ENCODE data around the gene SLCO3A1.

Gene SLCO3A1

DNA sequence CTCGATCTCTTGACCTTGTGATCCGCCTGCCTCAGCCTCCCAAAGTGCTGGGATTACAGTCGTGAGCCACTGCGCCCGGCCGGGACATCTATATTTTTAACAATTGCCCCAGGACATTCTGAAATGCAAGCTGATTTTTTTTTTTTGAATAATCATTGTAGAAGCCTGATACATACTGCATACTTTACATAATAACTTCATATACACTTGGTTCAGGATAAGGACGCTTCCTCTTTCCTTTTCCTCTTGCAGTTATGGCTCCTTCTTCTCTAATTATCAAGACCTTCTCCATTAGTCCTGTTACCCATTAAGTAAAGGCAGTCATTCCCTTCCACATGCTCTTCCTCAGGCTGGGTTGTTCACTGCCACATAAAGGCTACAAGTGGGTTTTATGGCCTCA is 58.3 kb downstream of the SLCO3A1 start:
- no peak for DNase-seq (ENCODE audit: low read depth in 2 of 2)

DNA sequence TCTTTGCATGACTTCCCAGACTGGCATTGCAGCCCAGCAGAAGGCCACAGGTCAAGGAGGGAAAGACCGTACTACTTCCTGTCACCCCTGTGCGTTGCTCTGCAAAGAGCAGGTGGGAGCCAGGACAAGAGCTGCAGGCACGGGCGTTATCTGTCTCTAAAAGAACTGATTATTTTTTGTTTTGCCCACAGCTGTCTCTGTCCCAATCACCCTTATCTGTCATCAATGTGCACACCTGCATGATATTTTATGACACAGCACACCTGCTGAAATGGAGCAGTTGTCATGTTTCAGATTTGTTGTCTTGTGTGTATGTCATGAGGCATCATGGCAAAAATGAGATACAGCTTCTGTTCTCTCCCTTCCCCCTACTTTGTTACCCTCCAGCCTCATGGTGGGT is 58.8 kb downstream of the SLCO3A1 start:
- DNase-seq (ENCODE audit: low read depth in 2 of 2) = no peak

DNA sequence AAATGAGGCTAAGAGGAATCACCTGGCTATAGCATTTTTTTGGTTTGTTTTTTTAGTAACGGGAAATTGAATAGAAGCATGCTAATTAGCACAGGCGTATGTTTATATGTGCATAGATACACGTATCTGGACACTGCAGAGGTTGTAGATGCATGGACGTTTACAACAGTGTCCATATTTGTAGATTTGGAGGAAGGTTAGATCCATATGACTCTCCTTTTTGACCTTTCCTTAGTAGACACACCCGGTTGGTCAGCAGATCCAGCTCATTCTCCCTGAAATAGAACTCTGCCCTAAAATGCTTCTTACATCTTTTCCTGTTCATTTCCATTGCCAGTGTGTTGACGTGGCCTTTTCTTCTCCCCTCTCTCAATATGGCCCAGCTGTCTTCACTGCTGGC is 60.1 kb downstream of the SLCO3A1 start:
- DNase-seq (ENCODE audit: low read depth in 2 of 2) = no peak

DNA sequence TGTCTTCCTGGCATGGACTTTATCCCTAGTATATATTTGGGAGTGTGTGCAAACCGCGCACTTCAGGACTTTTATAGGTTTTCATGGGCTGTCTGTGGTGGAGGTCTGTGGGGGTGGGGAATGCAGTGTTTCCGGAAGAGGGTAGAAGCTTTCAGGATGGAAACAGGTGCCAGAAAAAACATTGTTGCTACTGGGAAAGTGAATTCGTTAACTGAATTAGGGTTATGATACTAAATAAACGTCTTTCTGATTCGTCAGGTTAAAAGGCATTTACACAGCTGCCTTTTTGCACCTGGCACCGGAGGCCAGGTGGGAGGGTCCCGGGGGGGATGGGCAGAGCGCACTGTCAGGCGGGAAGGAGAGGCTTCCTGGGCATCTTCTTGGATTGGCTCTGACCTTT is 62.1 kb downstream of the SLCO3A1 start:
- DNase-seq (ENCODE audit: low read depth in 2 of 2) = no peak

DNA sequence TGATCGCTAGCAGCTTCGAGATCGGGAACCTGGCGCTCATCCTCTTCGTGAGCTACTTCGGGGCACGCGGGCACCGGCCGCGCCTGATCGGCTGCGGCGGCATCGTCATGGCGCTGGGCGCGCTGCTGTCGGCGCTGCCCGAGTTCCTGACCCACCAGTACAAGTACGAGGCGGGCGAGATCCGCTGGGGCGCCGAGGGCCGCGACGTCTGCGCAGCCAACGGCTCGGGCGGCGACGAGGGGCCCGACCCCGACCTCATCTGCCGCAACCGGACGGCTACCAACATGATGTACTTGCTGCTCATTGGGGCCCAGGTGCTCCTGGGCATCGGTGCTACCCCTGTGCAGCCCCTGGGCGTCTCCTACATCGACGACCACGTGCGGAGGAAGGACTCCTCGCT is 62.5 kb downstream of the SLCO3A1 start:
- DNase-seq (ENCODE audit: low read depth in 2 of 2) = no peak

DNA sequence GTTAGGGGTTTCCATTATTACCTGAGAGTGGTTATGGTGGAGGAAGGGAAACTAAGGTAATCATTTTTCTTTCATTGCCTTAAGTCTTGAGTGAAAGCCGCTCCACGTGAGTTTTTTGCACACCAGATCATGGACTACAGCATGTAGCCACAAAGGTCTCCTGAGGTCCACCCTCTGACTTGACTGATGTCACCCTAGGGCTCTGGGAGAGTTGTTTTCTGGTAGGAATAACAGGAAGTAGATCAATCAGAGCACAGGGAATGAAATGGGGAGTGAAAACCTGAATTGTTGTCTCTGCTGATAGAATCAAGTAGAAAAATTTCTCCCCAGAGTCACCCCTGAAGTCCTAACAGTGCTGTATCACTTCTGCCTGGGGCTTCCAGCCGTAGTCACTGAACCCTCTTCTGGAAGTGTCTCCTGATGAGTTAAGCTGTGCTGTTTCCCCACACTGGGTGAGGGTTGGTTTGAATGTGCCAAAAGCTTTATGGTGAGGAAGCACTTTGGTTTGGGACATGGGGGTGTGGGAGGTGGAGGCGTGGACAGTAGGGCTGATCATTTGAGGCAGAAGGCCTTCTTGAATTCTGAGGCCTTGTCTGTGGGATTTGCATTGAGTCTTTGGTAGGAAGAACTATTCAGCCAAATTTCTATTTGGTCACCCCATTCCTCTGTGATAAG is 64.3 kb downstream of the SLCO3A1 start:
- DNase-seq (ENCODE audit: low read depth in 2 of 2) = no peak

DNA sequence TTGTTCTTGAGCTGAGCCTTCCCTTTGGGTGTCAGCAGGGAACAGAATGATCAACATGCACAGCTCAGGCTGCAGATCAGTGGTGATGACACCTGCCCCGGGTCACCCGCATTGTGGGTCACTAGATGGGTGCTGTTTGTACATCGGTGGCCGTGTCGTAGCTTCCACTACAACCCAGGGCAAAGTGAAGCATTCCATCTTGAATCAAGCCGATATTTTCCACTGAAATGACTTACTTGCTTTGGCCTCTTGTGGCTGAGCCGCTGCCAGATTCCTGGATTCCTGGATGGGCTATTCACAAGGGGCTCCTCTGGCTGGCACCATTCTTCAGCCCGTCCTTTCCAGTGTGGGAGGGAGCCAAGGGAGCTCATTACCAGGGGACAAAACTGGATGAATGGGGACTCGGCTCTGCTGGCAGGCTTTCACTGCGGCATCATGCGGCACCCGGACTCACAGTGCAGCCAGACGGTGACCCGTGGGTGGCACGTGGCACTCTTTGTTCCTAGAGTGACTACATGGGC is 65.6 kb downstream of the SLCO3A1 start:
- no peak for DNase-seq (ENCODE audit: low read depth in 2 of 2)

DNA sequence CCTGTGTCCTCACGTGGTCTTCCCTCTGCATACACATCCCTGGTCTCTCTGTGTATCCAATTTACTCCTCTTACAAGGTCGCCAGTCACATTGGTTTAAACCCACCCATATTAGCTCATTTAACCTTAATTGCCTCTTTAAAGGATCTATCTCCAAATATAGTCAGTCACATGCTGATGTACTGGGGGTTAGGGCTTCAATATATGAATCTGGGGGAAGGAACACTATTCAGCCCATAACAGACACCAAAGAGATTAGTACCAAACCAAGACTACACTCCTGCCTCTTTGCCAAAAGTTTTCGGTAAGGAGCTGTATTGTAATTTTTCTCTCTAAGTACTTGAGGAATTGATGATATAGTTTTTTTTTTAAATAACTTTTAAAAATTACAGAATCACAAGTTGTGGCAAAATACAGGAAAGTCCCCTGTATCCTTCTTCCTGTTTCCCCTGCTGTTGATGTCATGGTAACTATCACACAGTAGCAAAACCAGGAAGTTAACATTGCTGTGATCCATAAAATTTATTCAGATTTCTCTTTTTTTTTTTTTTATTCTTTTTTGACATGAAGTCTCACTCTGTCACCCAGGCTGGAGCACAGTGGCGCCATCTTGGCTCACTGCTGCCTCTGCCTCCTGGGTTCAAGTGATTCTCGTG is 67.8 kb downstream of the SLCO3A1 start:
- no peak for DNase-seq (ENCODE audit: low read depth in 2 of 2)

DNA sequence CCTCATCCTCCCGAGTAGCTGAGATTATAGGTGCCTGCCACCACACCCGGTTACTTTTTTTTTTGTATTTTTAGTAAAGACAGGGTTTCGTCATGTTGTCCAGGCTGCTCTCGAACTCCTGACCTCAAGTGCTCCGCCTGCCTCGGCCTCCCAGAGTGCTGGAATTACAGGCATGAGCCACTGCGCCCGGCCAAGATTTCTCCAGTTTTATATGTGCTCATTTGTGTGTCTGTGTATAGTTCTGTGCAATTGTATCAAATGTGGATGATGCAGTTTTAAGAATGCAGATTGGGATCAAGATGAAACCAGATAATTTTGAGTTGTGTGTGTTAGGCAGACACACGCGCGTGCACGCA is 68.3 kb downstream of the SLCO3A1 start:
- no peak for DNase-seq (ENCODE audit: low read depth in 2 of 2)

DNA sequence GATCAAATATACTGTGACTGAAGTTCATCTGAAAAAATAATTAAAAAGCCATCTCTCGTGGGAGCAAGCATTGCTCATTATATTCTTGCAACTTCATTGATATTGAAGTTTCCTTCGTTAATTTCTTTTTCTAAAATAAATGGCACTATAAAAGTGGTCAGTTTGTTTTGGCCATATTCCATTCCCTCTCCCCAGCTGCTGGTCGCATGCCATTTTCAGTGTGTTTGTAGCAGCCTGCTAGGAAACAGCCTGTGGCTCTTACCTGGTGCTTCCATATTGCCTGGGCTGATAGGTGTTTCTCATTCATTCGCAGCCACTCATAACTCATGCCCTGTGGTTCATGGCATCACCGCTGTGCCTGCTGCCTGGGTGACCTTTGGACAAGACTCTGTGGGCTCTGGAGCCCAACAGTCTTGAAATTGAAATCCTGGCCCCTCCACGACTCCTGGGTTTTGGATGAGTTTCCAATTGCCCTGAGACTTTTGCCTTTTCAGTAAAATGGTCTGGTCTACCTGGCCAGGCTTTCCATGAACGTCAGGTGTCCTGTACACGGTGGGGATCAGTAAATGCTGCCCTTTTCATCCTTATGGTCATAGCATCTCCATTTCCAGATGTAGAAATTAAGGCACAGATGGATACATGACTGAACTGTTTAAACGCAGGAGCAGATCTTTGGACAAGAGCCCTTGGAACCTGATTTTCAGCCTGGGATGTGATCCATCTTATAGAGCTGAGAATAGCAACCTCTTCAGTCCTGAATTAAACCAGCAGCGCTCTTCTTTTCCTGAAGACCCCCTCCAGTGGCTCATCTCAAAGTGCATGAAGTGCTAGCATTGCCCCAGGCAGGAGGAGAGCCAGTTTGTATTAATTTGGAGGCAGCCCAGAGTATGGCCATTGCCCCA is 69.4 kb downstream of the SLCO3A1 start:
- DNase-seq (ENCODE audit: low read depth in 2 of 2) = no peak

DNA sequence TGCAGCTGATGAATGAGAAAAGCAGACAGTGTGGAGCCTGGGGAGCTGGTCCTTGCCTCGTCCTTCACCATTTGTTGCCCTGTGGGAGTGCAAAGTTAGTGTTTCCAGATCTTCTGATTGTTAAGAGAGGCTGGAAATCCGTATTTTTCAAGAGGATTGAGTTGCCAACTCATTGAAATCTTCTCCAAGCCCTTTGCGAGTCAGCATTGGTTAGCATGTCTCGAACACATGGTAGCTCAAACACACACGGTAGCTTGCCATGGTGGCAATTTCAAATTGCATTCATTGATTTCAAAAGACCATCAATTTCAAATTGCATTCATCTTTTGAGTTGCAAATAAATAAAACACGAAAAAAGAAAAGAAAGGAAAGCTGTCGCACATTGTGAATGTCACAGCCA is 70.7 kb downstream of the SLCO3A1 start:
- DNase-seq (ENCODE audit: low read depth in 2 of 2) = no peak

DNA sequence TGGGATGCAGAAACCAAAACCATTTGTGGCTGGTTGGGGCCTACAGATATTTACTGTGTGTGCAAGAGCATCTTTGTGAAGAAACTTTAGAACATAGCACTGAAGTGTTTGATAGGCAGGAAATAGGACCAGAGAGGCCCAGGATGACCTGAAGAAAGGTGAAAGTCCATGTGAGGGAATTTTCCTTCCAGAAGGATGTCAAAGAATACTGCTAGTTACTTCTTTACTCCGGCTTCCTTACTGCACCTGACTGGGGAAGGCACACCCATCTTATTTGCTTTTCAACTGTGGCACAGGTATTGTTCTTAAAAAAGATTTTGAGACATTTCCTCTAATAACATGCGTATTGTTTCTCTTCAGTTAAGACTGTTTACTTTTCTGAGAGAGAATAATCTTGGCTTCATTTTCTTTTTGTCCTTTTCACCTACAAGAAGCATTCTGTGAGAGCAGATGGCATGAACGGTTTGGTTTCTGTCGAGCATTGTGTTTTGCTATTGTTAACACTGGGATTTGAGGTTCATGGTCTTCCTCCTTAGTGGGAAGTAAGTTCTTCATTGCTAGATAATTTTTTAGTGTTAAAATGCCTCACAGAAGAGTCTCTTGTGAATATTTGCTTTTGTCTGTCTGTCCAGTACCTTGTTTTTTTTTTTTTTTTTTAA is 71.5 kb downstream of the SLCO3A1 start:
- no peak for DNase-seq (ENCODE audit: low read depth in 2 of 2)

DNA sequence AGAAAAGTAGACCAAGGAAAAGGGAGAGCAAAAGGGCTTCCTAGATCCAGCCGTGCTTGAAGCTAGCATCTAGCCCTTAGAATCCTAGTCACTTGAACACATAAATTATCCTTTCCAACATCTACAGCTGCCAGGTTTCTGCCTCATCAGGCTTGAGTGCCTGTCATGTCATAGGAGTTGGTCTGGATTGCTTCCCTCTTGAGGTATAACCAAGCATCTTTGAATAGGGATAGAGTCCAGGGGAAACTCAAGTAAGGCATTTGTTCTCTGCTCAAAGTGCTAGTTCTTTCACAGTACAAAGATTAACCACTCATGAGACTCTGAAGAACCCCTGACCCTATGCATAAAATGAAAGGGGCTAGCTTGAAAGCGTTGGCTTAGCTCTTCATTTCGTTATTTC is 72.3 kb downstream of the SLCO3A1 start:
- DNase-seq (ENCODE audit: low read depth in 2 of 2) = no peak

DNA sequence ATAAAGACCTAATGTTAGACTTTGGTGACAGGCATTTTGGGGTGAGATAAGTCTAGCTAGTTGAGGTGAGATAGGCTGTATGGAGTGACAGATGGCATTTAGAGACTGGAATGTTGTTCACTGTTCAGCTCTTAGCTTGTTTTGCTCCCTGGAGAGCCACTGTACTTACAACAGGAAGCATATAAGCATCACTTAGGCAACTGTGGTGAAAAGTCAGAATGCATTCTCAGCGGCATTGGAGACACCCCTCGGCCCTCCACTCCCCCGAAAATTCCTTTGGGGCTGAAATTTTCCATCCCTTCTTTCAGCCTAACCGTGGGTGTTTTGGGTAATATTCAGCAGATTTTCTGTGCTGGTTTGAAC is 73.4 kb downstream of the SLCO3A1 start:
- no peak for DNase-seq (ENCODE audit: low read depth in 2 of 2)

DNA sequence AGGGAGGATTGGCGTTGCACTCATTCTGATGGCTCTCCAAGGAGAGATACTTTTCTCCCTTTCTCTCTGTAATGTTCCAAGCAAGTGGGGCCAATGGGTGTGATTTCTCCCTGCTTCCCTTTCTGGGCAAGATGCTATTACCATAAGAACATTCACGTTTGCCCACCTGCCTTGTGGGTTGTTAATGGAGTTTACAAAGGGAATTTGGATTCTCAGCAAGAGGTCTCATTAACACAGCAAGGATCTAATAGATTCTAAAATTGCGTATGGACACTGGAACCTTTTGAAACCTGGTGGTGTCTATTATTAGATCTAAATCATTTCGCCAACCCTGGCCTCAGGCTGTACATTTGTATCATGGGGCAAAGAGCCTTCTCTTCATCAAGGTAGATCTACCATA is 74.1 kb downstream of the SLCO3A1 start:
- DNase-seq (ENCODE audit: low read depth in 2 of 2) = no peak

DNA sequence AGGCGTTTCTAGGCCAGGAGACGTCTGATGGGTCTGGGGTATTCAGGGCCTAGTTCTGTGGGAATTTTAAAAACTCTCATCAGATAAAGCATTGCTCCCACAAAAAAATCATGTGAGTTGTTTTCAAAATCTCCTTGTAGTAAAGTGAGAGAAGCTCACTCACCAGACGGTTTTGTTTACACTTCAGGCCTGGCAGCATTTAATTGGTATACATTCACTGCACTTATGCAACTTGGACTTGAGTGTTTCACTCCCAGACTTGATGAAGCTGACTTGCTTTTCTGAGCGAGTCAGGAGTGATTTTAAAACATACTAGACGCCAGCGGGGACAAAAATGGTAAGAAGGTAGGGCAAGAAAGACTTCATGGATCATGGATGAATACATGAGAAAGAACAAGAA is 75.2 kb downstream of the SLCO3A1 start:
- DNase-seq (ENCODE audit: low read depth in 2 of 2) = no peak

DNA sequence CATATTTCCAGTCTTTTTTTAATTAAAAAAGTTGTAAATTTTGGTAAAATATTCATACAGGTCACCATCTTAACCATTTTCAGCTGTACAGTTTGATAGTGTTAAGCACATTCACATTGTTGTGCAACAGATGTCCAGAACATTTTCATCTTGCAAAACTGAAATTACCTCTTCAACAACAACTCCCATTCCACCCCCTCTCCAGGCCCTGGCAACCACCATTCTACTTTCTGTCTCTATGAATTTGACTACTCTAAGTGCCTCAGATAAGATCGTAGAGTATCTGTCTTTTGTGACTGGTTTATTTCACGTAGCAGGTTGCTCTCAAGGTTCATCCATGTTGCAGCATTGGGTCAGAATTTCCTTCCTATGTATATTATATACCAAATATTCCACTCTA is 76.0 kb downstream of the SLCO3A1 start:
- no peak for DNase-seq (ENCODE audit: low read depth in 2 of 2)

DNA sequence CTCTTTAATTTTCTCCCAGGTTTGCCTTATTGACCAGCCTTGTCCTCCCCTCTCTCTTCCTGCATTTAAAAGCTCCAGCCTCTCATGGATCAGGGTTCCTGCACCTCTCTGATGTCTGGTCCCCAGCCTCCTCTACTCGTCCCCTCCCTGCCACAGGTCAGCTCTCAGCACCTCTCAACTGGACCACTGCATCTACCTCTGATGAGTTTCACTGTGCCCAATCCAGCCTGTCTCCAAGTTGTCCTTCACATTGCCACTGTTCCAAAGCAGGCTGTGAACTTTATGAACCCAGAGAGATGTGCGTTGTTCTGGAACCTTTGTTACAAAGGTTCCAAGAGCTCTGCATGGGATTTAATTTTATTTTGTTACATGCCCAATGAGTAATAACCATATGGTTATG is 76.6 kb downstream of the SLCO3A1 start:
- DNase-seq (ENCODE audit: low read depth in 2 of 2) = no peak

DNA sequence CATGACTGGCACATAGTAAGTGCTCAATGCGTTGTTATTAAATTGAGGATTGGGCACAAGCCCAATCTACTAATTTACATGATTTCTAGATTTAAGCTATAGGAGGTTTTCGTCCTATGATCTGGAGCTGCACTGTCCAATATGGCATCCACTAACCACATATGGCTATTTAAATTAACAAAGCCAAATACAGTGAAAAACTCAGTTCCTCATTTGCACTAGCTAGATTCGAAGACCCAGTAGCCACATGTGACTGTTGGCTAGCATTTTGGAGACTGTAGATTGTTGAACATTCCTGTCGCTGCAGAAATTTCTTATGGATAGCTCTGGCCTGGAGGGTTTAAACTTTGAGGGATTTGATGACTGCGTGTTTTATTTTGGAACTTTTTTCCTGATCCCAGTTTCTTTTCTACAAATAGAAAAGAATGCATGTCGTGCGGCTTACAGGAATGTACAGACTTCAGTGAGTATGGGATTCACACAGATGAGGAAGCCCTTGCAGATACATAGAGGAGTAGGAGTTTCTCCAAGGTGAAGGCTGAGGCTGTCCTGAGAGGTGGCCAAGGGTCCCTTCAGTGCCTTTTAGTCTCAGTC is 82.8 kb downstream of the SLCO3A1 start:
- no peak for DNase-seq (ENCODE audit: low read depth in 2 of 2)

DNA sequence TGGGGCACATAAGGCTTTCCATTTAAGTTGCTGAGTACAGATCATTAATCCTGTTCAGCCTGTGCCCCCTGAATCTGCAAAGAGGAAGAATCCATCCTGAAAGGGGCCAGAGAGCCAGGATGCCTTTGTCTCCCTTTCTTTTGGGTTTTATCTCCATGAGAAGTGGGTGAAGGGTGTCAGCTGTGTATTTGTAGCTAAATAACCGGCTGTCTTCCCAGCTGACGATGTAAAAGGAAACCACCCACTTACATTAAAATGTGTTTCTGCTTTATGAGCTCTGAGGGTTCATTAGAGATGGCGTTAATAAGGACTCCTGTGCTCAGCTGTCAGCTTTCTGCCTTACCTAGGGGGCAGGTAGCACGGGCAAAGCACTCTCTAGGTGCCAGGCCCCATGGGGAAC is 83.4 kb downstream of the SLCO3A1 start:
- no peak for DNase-seq (ENCODE audit: low read depth in 2 of 2)

DNA sequence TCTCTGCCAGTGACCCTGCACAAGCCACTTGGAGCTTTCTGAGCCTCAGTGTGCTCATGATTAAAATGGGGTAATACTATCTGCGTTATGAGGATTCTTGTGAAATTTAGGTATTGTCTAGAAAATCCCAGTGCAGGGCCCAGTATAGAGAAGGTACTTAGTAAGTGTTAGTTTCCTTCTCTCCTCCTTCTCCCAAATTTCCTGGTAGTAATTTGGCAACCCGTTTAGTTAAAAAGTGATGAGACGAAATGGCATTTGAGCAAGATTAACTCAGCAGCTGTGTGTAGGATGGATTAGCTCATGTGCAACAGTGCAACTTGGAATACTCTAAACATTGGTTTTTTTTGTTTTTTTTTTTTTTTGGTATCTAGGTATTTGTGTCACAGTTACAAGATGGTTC is 84.6 kb downstream of the SLCO3A1 start:
- DNase-seq (ENCODE audit: low read depth in 2 of 2) = no peak

DNA sequence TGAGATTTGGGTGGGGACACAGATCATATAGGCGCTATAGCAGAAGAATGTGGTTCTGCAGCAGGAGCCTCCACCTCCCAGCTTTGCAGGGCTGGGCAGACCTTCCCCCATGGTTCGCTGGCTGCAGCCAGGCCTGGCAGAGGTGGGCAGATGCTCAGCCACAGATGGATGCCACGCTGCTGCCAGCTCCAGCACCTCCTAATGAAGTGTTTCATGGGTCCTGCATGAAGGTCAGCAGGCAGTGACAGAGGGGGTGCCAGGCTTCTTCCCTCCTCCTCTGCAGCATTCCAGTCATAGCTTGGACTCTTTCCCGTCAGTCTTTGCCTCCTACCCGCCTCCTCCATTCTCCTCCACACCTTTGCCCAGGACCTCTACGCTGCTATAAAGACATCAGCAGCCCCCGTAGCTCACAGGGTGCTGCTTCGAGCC is 85.9 kb downstream of the SLCO3A1 start:
- no peak for DNase-seq (ENCODE audit: low read depth in 2 of 2)

Data from stimulated activated CD4-positive, alpha-beta T cell treated with anti-CD3 and anti-CD28 coated beads, Interleukin-12 subunit alpha, Interleukin-12 subunit beta, amount 100 ng/mL, for 24 hours (primary cell).